GM18505 (cell line): ENCODE data around the gene FBN3.

Source experiments
- ATAC-seq: cut with Tn5 transposase; IDR thresholded peaks from one replicate; pipeline ENCODE4 v1.9.1; 2021; ENCODE audit not compliant: unreplicated experiment
- POLR2A ChIP-seq: IDR thresholded peaks from 4 replicates; pipeline ENCODE4 v1.6.1; 2011; ENCODE audit warnings: borderline replicate concordance; ENCODE audit not compliant: insufficient read depth, insufficient read length; ENCODE audit errors: extremely low read depth

The FBN3 gene

DNA sequence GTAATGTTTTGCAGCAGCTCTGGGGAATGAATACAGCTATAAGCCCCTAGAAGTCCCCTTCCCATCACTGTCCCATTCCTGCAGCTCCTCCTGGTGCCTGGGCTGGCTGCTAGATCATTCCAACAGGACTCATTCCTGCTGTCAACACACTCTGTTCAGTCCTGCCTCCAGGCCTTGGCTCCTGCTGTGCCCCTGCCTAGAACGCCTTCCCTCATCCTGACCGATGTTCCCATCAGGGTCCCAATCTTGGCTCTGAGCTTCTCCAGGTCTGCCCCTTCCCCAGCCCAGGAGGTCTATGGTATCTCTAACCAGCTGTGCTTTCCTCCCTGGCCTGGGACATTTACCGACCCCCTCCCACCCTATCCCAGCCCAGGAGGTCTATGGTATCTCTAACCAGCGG is 48.1 kb downstream of the FBN3 start:
- no peak for TF ChIP-seq POLR2A
- no peak for ATAC-seq

DNA sequence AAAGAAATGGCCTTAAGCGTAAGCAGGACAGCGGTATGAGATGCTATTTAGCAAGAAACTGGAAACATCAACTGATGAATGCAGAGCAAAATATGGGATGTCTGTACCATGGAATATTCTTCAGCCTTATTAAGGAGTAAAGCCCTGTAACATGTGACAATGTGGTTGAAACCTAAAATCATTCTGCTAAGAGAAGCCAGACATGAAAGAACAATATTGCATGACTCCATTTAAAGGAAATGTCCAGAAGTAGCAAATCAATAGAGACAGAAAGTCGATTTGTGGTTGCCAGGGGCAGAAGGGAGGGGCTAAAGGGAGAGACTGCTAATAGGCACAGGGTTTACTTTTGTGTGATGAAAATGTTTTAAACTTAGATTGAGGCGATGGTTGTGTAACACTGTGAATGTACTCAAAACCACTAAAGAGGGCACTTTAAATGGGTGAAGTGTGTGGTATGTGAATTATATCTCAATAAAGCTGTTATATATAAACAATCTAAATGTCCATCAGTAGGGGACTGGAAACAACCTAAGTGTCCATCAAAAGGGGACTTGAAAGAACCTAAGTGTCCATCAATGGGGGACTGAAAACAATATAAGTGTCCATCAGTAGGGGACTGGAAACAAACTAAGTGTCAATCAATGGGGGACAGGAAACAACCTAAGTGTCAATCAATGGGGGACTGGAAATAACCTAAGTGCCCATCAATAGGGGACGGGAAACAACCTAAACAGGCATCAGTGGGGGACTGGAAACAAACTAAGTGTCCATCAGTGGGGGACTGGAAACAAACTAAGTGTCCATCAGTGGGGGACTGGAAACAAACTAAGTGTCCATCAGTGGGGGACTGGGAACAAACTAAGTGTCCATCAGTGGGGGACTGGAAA is 51.5 kb downstream of the FBN3 start:
- no peak for ATAC-seq
- no peak for TF ChIP-seq POLR2A

DNA sequence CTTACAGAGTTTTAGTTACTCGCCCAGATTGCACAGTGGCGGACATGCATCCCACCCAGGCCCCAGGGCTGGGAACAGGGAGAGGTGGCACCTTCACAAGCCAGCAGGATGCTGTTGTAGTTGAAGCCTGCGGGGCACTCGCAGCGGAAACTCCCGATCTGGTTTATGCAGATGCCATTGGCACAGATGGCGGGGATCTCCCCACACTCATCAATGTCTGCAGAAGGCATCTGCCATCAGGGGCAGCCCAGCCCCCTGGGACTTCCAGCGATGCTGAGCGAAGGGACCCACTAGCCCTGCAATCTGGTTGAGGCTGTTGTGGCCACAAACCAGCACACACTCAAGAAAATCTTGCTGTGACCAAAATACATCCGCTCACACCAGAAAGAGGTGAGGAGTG is 52.2 kb downstream of the FBN3 start:
- no peak for TF ChIP-seq POLR2A
- ATAC-seq = no peak

DNA sequence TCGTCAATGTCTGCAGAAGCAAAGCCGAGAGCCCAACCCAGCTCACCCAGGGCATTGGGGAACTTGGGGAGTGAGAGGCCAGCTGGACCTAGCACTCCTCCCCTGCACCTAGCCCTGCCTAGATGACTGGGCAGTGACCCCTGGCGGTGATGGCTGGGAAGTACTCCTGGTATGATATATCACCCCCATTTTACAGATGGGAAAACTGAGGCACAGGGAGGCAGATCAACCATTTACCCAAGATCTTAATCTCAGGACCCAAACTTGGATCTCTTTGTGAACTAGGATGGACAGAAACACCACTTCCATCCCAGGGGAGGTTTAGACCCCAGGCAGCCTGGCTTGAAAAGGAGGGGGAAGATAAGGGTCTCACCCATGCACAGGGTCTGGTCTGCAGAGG is 53.3 kb downstream of the FBN3 start:
- no peak for TF ChIP-seq POLR2A
- no peak for ATAC-seq

DNA sequence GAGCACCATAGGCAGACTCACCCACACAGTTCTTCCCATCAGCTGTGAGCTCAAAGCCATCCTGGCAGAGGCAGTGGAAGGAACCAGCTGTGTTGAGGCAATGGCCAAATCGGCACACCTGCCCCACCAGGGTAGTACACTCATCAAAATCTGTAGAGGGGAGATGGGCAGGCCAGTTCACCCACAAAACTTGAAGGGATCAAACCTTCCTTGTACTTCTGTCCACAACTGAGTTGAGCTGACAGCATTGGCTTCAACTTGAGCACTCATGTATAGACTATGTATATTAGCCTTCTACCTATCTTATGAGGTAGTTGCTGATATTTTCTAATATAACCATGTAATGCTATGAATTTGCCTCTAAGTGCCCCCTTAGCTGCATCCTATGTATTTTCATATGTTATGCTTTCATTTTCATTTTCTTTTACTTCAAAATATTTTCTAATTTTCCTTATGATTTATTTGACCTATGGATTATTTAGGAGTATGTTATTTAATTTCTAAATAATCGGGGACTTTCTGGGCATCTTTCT is 54.0 kb downstream of the FBN3 start:
- no peak for ATAC-seq
- TF ChIP-seq POLR2A = no peak

DNA sequence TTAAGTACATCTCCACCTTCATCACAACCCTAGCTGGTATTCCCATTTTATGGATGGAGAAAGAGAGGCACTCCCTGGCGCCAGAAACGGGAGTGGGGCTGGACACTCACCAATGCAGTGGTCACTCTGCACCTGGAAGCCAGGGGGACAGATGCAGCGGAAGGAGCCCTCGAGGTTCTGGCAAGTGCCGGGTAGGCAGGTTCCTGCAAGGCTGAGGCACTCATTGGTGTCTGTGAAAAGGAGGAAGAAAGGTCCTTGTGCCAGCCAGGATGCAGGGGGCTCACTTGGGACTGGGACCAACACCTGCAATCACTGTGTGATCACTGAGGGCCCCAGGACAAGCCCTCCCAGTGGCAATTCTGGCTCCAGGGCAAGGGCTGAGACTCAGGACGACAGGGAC is 55.1 kb downstream of the FBN3 start:
- ATAC-seq = no peak
- TF ChIP-seq POLR2A = no peak

DNA sequence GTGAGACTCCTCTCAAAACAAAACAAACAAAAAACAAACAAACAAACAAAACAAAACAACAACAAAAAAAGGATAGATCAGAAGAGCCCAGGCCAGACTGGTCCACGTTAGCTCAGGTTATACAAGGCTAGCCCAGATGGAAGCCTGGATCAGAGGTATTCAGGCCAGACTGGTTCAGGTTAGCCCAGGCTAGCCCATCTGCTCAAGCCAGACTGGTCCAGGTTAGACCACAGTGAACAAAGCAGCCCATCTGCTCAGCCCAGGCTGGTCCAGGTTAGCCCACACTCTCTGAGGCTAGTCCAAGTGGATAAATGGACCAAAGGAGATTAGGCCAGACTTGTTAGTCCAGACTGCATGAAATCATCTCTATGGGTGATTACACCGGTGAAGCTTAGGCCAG is 55.7 kb downstream of the FBN3 start:
- TF ChIP-seq POLR2A = no peak
- no peak for ATAC-seq

DNA sequence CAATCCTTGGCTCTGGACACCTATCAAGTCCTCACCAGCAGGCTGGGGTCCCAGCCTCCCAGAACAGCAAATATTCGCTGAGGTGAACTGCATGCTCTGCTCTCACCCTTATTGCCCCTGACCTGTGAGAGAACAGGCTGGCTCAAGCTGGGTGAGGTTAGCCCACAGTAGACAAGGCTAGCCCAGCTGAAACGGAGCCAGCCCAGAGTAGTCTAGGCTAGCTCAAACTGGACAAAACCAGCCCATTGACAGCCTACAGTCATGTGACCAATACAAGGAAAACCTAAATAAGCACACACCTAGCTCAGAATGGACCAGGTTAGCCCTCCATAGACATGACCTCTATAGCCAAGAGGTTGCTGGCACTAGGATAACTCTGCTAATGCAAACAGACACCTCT is 58.4 kb downstream of the FBN3 start:
- no peak for ATAC-seq
- no peak for TF ChIP-seq POLR2A

DNA sequence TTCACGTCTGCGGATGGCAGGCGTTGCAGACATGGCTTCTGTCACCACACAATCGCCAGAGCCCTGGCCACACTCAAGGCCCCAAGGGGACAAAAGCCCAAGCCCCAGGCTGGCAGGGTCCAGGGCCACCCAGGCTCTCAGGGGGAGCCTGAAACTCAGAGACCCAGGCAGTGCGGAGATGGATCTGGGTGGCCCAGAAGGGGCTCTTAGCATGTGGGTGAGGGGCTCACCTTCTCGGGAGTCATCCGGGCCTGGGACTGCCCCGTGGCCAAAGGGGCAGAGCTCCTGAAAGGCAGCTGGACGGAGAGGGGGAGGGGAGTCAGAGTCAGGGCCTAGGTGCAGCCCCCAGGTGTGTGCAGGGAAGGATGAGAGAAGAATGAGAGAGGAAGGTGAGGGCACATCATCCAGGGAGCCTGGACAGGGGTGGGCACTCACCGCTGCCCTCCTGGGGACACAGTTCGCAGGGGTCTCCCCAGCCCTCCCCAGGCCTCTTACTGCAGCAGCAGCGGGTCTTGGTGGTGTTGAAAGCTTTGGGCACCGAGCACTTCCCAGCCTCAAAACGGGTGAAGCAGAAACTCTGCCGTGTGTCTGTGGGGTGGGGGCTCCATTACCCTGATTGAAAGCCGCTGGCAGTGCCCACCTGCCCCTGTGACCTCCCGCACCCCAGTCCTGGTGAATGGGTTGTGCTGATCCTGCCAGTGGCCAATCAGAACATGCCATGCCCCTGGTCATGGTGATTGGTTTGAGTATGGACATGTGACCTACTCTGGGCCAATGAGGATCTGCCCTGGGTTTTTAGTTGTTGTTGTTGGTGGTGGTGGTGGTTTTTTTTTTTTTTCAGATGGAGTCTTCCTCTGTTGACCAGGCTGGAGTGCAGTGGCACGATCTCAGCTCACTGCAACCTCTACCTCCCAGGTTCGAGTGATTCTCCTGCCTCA is 59.5 kb downstream of the FBN3 start:
- ATAC-seq = no peak
- no peak for TF ChIP-seq POLR2A

DNA sequence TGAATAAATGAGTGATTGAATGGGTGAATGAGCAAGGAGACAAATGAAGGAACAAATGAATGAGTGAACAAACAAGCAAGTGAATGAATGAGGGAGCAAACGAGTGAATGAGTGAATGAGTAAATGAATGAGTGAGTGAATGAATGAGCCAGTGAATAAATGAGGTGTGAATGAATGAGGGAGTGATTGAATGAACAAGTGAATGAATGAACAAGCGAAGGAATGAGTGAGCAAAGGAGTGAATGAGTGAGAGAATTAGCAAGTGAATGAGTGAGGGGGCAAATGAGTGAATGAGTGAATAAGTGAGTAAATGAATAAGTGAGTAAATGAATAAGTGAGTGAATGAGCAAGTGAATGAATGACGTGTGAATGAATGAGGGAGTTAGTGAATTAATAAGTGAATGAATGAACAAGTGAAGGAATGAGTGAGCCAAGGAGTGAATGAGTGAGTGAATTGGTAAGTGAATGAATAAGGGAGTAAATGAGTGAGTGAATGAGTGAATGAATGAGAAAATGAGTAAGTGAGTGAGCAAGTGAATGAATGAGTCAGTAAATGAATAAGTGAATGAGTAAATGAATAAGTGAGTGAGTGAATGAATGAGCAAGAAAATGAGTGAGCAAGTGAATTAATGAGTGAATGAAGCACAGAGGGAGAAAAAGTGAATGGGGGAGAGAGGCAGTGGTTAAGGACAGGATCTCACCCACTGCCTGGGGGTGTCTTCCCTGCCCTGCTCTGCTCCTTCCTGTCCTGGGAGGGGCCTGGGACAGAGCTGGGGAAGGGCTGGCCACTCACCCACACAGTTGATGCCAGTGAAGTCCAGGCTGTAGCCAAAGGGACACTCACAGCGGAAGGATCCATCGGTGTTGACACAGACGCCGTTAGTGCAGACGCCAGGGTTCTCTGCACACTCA is 60.4 kb downstream of the FBN3 start:
- no peak for ATAC-seq
- TF ChIP-seq POLR2A = no peak

DNA sequence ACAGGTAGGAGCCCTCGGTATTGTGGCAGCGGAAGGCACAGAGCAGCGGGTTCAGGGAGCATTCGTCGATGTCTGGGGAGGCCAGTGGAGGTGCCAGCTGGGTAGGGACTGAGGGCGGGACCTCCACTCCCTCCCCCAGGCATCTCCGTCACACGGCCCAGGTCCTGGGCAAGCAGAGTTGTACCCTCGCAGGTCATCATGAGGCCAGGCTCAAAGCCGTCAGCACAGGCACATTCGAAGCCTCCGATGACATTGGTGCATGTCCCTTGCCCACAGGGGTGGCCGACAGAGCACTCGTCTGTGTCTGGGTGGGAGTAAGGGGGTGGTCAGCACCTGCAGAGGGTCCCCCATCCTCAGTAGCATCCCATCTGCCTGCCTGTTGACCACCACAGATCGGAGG is 61.5 kb downstream of the FBN3 start:
- no peak for TF ChIP-seq POLR2A

DNA sequence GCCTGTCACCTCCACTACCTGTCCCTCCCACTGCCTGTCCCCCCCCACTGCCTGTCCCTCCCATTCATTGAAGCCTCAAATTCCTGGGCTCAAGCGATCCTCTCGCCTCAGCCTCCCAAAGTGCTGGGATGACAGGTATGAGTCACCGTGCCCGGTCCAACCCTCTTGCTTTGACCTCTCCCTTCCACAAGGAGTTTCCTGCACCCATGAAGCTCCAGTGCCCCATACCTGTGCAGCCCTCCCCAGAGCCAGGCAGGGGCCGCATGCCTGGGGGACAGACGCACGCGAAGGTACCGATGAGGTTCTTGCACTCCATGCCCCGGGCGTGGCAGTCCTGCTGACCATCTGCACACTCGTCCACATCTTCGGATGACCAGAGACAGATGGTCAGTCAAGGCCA is 62.5 kb downstream of the FBN3 start:
- TF ChIP-seq POLR2A = no peak
- ATAC-seq = no peak

More for the DNA sequence above, 61.5 kb downstream of the FBN3 start:
- ATAC-seq = no peak

DNA sequence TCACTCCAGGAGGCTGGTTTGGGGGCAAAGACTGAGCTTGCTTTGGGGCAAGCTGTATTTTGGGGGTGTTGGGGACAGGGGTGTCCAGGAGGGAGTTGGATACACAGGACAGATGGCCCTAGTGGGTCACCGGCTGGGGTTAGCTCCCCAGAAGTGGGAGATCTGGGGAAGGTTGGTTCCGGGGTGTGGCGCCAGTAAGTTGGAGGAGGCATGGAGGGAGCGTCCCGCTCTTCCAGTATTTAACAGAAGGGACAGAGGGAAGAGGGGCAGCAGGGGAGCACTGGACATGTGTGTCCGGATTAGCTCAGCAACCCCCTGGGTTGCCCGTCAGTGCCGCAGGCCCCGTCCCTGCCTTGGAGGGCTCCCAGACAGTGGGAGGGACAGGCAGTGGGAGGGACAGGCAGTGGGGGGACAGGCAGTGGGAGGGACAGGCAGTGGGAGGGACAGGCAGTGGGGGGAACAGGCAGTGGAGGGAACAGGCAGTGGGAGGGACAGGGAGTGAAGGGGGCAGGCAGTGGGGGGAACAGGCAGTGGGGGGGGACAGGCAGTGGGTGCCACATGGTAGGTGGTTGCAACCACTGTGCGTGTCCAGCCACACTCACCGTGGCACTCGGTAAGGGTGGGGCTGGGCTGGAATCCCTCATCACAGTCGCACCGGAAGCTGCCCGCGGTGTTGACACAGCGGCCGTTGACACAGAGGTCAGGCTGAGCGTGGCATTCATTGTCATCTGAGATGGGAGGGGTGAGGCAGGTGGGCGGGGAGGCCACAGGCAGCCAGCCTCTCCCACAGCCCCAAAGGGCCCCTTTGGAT is 63.6 kb downstream of the FBN3 start:
- no peak for TF ChIP-seq POLR2A

DNA sequence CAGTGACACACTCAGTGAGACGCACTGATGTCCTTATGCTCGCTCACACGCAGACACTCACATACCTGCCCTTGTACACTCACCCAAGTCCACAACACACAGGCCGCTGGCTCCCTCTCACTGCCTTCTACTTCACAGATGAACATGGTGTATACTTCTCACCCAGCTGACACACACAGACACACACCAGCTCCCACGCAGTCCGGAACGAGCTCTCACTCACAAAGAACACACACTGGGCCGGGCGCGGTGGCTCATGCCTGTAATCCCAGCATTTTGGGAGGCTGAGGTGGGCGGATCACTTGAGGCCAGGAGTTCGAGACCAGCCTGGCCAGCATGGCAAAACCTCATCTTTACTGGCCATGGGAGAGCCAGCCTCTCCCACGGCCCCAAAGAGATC is 65.2 kb downstream of the FBN3 start:
- TF ChIP-seq POLR2A = no peak
- no peak for ATAC-seq

More for the DNA sequence above, 63.6 kb downstream of the FBN3 start:
- no peak for ATAC-seq
